ENCODE measurements around the gene KIF1A. TPM values are rescaled to one million over a fixed set of nuclear protein-coding genes. Genes with fewer than 3 reads are reported as not detected.
"Not testable (repeated sequence)": the region's sequence is repeated elsewhere in the genome, so short reads cannot be mapped to it uniquely, and the experiment has no call there.

KIF1A gene
- total RNA-seq, 1 donor from 2014 or later: 69.2 TPM

DNA sequence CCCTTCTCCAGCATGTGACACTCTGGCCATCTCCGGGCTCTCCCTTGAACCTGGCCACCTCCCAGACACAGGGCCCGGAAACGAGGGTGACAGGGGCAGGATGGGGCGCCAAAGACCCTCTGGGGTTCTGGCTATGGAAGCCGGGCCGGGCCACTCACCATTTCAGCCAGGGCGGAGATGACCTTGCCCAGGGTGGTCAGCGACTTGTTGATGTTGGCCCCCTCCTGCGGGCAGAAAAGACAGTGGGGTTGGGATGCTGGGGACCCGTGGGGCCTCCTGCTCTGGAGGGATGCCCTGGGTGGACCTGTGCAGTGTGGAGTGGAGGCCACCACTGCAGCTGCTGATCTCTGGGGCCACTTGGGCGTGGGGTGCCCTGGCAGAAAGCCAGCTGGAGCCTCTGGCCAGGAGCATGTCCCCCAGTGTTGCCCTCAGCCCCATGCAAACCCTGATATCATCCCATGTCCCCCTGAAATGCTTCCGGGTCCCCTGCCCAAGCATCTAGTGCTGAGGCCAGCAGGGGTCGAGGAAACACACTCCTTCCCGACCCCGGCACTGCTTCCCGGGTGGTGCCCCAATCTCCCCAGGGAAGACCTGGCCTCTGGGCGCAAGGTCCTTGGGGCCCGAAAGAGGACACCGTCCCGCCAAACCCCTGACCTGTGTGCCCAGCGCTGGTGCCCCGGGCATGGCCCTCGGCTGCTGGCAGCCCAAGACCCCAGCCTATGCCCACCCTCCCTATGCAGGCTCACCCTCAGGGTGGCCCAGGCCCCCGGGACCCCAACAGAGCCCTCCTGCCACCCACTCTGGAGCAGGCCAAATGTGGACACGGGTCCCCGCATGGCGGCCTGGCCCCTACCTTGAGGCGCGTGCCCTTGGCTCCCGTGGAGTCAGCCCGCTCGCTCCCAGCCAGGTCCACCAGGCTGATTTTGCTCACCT lies 36.9 kb downstream of the KIF1A start:
- DNase-seq (ENCODE audit: low read depth): no peak
- no peak overlapping the region for H3K4me3 ChIP-seq (ENCODE audit: low read depth, low read length)
- TF ChIP-seq, protein P1, sequence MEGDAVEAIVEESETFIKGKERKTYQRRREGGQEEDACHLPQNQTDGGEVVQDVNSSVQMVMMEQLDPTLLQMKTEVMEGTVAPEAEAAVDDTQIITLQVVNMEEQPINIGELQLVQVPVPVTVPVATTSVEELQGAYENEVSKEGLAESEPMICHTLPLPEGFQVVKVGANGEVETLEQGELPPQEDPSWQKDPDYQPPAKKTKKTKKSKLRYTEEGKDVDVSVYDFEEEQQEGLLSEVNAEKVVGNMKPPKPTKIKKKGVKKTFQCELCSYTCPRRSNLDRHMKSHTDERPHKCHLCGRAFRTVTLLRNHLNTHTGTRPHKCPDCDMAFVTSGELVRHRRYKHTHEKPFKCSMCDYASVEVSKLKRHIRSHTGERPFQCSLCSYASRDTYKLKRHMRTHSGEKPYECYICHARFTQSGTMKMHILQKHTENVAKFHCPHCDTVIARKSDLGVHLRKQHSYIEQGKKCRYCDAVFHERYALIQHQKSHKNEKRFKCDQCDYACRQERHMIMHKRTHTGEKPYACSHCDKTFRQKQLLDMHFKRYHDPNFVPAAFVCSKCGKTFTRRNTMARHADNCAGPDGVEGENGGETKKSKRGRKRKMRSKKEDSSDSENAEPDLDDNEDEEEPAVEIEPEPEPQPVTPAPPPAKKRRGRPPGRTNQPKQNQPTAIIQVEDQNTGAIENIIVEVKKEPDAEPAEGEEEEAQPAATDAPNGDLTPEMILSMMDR (conservative IDR thresholded peaks at IDR 0.05; ENCODE audit: low read depth, low read length): no peak

DNA sequence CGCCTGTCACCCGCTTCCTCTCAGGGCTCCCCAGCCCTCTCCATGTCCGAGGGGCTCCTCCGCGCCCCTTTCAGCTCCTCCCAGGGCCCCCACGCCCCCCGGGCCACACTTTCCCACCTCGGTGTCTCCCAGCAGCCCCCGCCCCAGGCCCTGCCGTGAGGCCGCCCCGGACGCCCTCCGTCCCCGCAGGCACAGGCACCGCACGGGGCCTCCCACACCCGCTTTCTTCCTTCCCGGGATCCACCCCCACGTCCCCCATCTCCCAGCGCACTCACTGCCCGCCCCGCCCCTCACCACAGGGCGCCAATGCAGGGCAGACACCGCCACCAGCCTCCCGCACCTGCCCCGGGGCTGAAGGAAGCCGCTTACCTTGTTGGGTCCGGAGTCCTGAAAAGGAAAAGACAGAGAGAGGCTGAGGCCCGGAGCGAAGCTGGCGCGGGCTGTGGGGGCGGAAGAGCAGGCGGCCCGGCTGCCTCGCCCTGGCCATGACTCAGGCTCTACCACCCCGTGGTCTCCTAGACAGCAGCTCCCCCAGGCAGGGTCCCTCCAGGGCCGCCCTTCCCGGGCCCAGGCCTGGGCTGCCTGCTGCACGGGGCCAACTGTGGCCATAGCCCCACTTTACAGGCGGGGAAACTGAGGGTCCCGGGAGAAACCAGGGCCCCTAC lies 37.7 kb downstream of the KIF1A start:
- H3K4me3 ChIP-seq (ENCODE audit: low read depth, low read length): no peak overlapping the region
- DNase-seq (ENCODE audit: low read depth): no peak
- TF ChIP-seq, protein P1 (conservative IDR thresholded peaks at IDR 0.05; ENCODE audit: low read depth, low read length): no peak

DNA sequence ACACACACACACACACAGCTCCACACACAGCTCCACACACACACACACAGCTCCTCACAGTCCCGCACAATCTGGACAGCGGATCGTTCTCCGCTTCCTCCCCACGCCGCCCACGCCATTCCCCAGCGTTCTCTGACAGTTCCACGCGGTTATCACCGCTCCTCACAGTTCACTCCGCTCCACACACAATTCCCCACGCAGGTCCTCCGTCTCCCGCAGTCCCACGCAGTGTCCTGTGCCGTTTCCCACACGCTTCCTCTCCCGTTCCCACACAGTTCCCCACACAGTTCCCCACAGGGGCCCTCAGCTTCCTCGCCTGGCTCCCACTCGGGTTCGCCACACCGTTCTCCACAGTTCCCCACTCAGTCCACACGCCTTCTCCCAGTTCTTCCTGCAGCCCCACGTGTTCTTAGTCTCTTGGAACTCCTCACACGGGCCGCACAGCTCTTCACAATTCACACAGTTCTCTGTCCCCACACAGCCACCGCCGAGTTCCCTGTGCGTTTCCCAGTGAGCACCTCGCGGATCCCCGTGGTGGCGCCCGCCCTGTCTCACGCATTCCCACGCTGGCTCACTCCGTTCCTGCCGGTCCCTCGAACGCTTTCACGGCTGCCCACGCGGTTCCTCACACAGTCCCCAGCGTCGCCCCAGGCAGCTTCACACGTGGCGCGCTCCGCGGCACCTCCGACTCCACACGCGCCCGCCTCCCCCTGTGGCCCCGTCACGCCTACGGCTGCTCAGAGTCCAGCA lies 38.4 kb downstream of the KIF1A start:
- DNase-seq (ENCODE audit: low read depth): no peak
- TF ChIP-seq, protein P1 (conservative IDR thresholded peaks at IDR 0.05; ENCODE audit: low read depth, low read length): no peak
- H3K4me3 ChIP-seq (ENCODE audit: low read depth, low read length): no peak overlapping the region

DNA sequence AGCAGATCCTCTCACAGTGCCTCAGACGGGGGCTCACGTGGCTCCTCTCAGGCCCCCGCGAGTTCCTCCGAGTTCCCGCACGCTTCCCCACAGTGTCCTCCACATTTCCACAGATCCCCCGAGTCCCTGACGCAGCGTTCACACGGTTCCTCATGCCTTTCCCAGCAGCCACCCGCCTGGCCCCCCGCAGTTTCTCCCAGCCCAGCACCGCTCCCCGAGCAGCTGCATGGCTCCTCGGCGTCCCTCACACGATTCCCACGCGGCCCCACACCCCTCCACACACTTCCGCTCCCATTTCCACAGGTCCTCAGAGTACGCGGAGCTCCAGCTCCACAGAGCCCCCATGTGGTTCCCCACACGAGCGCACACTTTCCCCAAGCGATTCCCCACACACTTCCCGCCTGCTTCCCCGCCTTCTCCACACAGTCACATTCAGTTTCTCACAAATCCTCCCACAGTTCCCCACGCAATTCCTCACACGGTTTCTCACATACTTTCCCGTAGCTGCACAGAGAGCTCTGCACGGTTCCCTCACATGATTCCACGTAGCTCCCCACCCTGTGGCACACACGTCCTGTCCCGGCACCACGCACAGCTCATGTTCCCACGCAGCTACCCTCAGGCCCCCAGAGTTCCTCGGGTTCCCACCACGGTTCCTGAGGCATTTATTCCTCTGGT lies 39.9 kb downstream of the KIF1A start:
- TF ChIP-seq, protein P1 (conservative IDR thresholded peaks at IDR 0.05; ENCODE audit: low read depth, low read length): no peak
- no peak for DNase-seq (ENCODE audit: low read depth)
- H3K4me3 ChIP-seq (ENCODE audit: low read depth, low read length): no peak overlapping the region

DNA sequence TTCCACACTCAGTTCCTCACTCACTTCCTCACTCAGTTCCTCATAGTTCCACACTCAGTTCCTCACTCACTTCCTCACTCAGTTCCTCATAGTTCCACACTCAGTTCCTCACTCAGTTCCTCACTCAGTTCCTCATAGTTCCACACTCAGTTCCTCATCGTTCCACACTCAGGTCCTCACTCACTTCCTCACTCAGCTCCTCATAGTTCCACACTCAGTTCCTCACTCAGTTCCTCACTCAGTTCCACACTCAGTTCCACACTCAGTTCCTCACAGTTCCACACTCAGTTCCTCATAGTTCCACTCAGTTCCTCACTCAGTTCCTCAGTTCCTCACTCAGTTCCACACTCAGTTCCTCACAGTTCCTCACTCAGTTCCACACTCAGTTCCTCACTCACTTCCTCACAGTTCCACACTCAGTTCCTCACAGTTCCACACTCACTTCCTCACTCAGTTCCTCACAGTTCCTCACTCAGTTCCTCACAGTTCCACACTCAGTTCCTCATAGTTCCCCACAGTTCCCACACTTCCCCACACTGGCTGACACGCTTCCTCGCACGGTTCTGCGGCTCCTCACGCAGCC lies 40.7 kb downstream of the KIF1A start:
- H3K4me3 ChIP-seq (ENCODE audit: low read depth, low read length); DNase-seq (ENCODE audit: low read depth): not testable (repeated sequence)

DNA sequence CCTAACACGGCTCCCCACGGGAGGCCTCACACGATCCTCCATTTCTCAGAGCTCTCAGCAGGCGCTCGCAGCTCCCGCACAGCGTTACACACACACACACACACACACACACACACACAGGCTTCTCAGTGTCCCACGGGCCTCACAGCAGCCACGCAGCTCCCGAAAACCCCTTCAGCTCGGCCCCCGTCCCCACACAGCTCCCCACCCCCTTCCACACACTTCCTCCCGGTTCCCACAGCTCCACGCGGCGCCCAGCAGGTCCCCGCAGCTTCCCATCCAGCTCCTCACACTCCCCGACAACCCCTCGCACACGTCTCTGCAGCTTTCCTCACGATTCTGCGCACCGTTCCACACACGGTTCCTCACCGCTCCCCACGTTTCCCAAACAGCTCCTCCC lies 41.6 kb downstream of the KIF1A start:
- no peak overlapping the region for H3K4me3 ChIP-seq (ENCODE audit: low read depth, low read length)
- no peak for DNase-seq (ENCODE audit: low read depth)
- TF ChIP-seq, protein P1 (conservative IDR thresholded peaks at IDR 0.05; ENCODE audit: low read depth, low read length): no peak

Measured in epithelial cell of proximal tubule (primary cell).